Trophoblast cell (in vitro differentiated cells and primary cell): ENCODE data around the gene FBN1.

Source experiments
- DNase-seq, 2 donors: peaks; one replicate each; pipeline ENCODE4 v3.0.0-alpha.2; 2016
- H2AFZ ChIP-seq: 2 replicates; pipeline ENCODE4 v1.6.1; 2013; ENCODE audit warnings: low read length, moderate library complexity, mild to moderate bottlenecking; ENCODE audit not compliant: insufficient read depth, poor library complexity
- H2AK5ac ChIP-seq: 2 replicates; pipeline ENCODE4 v1.6.1; 2013; ENCODE audit warnings: mild to moderate bottlenecking, low read length
- H2BK120ac ChIP-seq: 2 replicates; pipeline ENCODE4 v1.6.1; 2013; ENCODE audit warnings: low read length, mild to moderate bottlenecking, moderate library complexity; ENCODE audit not compliant: insufficient read depth, poor library complexity
- H2BK12ac ChIP-seq: 2 replicates; pipeline ENCODE4 v1.6.1; 2013; ENCODE audit warnings: mild to moderate bottlenecking, low read length, moderate library complexity
- H2BK5ac ChIP-seq: 2 replicates; pipeline ENCODE4 v1.6.1; 2013; ENCODE audit warnings: low read length, low read depth, moderate library complexity, mild to moderate bottlenecking; ENCODE audit not compliant: poor library complexity
- H3K14ac ChIP-seq: 2 replicates; pipeline ENCODE4 v1.6.1; 2013; ENCODE audit warnings: mild to moderate bottlenecking, low read length
- H3K18ac ChIP-seq: 2 replicates; pipeline ENCODE4 v1.6.1; 2013; ENCODE audit warnings: mild to moderate bottlenecking, low read length
- H3K23ac ChIP-seq: 2 replicates; pipeline ENCODE4 v1.6.1; 2013; ENCODE audit warnings: low read length
- H3K27ac ChIP-seq: 2 replicates; pipeline ENCODE4 v1.5.1; 2013; ENCODE audit warnings: low read depth, mild to moderate bottlenecking, inconsistent platforms, low read length, moderate library complexity
- H3K27me3 ChIP-seq: 2 replicates; pipeline ENCODE4 v1.6.1; 2013; ENCODE audit warnings: inconsistent platforms, mild to moderate bottlenecking, low read length, moderate library complexity; ENCODE audit not compliant: insufficient read depth
- H3K36me3 ChIP-seq, 2 experiments: 1 replicate in 1 of 2; 2 replicates in 1 of 2; pipeline ENCODE4 v1.6.1; 2013; ENCODE audit warnings: low read length in 2 of 2, mild to moderate bottlenecking in 2 of 2, moderate library complexity in 1 of 2; ENCODE audit not compliant: insufficient read depth in 2 of 2, control insufficient read depth in 1 of 2
- H3K4ac ChIP-seq: 2 replicates; pipeline ENCODE4 v1.6.1; 2013; ENCODE audit warnings: low read depth, mild to moderate bottlenecking, low read length, moderate library complexity
- H3K4me1 ChIP-seq, 2 experiments: 1 replicate in 1 of 2; 2 replicates in 1 of 2; pipeline ENCODE4 v1.6.1; 2013; ENCODE audit warnings: low read length in 2 of 2, mild to moderate bottlenecking in 2 of 2, moderate library complexity in 1 of 2; ENCODE audit not compliant: insufficient read depth in 2 of 2, control insufficient read depth in 1 of 2
- H3K4me2 ChIP-seq: 2 replicates; pipeline ENCODE4 v1.6.1; 2013; ENCODE audit warnings: inconsistent platforms, mild to moderate bottlenecking, low read length, moderate library complexity
- H3K4me3 ChIP-seq: 2 replicates; pipeline ENCODE4 v1.5.1; 2013; ENCODE audit warnings: mild to moderate bottlenecking, low read depth, low read length, inconsistent platforms
- H3K79me1 ChIP-seq: one replicate; pipeline ENCODE4 v1.6.1; 2013; ENCODE audit warnings: low read length
- H3K79me2 ChIP-seq: 2 replicates; pipeline ENCODE4 v1.6.1; 2013; ENCODE audit warnings: low read length, mild to moderate bottlenecking; ENCODE audit not compliant: control insufficient read depth, insufficient read depth, poor library complexity
- H3K9ac ChIP-seq: 2 replicates; pipeline ENCODE4 v1.6.1; 2013; ENCODE audit warnings: mild to moderate bottlenecking, low read length
- H3K9me3 ChIP-seq: 2 replicates; pipeline ENCODE4 v1.6.1; 2013; ENCODE audit warnings: low read depth, mild to moderate bottlenecking, control low read depth, inconsistent platforms, low read length; ENCODE audit not compliant: insufficient read depth
- H4K12ac ChIP-seq: 2 replicates; pipeline ENCODE4 v1.6.1; 2013; ENCODE audit warnings: low read depth, mild to moderate bottlenecking, low read length, moderate library complexity
- H4K8ac ChIP-seq: 2 replicates; pipeline ENCODE4 v1.6.1; 2013; ENCODE audit warnings: low read depth, mild to moderate bottlenecking, low read length, moderate library complexity
- H4K91ac ChIP-seq: one replicate; pipeline ENCODE4 v1.6.1; 2013; ENCODE audit warnings: low read depth, mild to moderate bottlenecking, low read length, moderate library complexity
- WGBS: extraction: QIAGEN DNeasy Blood & Tissue Kit; methylation state at CpG from one replicate; pipeline ENCODE4 v1.1.7; 2013; ENCODE audit warnings: missing lambda C conversion rate; ENCODE audit not compliant: insufficient read length, insufficient coverage; ENCODE audit errors: extremely low coverage; 5-methylcytosine and 5-hydroxymethylcytosine counted together

The FBN1 gene

GRCh38 chr15:48451241-48451640, 194.3 kb downstream of the FBN1 start:
- no peak for DNase-seq

GRCh38 chr15:48449734-48450133, 195.8 kb downstream of the FBN1 start:
- no peak overlapping the region for H3K4ac ChIP-seq
- DNase-seq: no peak
- no peak overlapping the region for H2AFZ ChIP-seq
- WGBS: no CpG with 5 or more reads among the region's 3 CpGs
- no peak overlapping the region for H4K8ac ChIP-seq
- no peaks in the 10 kb centered on the region for H3K36me3 ChIP-seq
- no peak overlapping the region for H3K27ac ChIP-seq
- H2BK120ac ChIP-seq: no peak overlapping the region
- H3K4me3 ChIP-seq: no peak overlapping the region
- no peak overlapping the region for H3K23ac ChIP-seq
- no peak overlapping the region for H2AK5ac ChIP-seq
- no peaks in the 10 kb centered on the region for H3K79me2 ChIP-seq
- no peak overlapping the region for H3K18ac ChIP-seq
- H3K27me3 ChIP-seq: no peaks in the 10 kb centered on the region
- H4K12ac ChIP-seq: no peak overlapping the region
- no peak overlapping the region for H3K14ac ChIP-seq
- H3K79me1 ChIP-seq: no peaks in the 10 kb centered on the region
- no peak overlapping the region for H3K4me2 ChIP-seq
- no peak overlapping the region for H2BK12ac ChIP-seq
- H2BK5ac ChIP-seq: no peak overlapping the region
- no peak overlapping the region for H4K91ac ChIP-seq
- H3K4me1 ChIP-seq: no peaks in the 10 kb centered on the region
- H3K9ac ChIP-seq: no peak overlapping the region
- no peaks in the 10 kb centered on the region for H3K9me3 ChIP-seq

More at GRCh38 chr15:48451241-48451640, 194.3 kb downstream of the FBN1 start:
- Histone ChIP-seq H2AK5ac (no peak overlapping the region), H3K79me2 (no peaks in the 10 kb centered on the region), H3K27me3 (no peaks in the 10 kb centered on the region), H3K36me3 (no peaks in the 10 kb centered on the region), H3K79me1 (no peaks in the 10 kb centered on the region), H3K4ac (no peak overlapping the region), H4K91ac (no peak overlapping the region), H2BK5ac (no peak overlapping the region), H2BK120ac (no peak overlapping the region), H3K27ac (no peak overlapping the region), H2AFZ (no peak overlapping the region), H3K9ac (no peak overlapping the region), H3K4me1 (no peaks in the 10 kb centered on the region), H3K9me3 (peaks cover 2% of the 10 kb centered on the region), H3K14ac (no peak overlapping the region), H4K12ac (no peak overlapping the region), H3K18ac (no peak overlapping the region), H3K4me3 (no peak overlapping the region), H3K4me2 (no peak overlapping the region), H4K8ac (no peak overlapping the region), H2BK12ac (no peak overlapping the region), H3K23ac (no peak overlapping the region)
- no CpG with 5 or more reads among the region's 3 CpGs for WGBS

GRCh38 chr15:48447657-48448056, 197.9 kb downstream of the FBN1 start:
- Histone ChIP-seq H2BK120ac (no peak overlapping the region), H4K12ac (no peak overlapping the region), H3K4me2 (no peak overlapping the region), H4K8ac (no peak overlapping the region), H3K4ac (no peak overlapping the region), H2BK5ac (no peak overlapping the region), H3K23ac (no peak overlapping the region), H4K91ac (no peak overlapping the region), H3K4me3 (no peak overlapping the region), H2BK12ac (no peak overlapping the region), H3K79me2 (no peaks in the 10 kb centered on the region), H2AK5ac (no peak overlapping the region), H3K27me3 (no peaks in the 10 kb centered on the region), H2AFZ (no peak overlapping the region), H3K79me1 (peaks cover 2% of the 10 kb centered on the region), H3K4me1 (no peaks in the 10 kb centered on the region), H3K9ac (no peak overlapping the region), H3K14ac (no peak overlapping the region), H3K36me3 (no peaks in the 10 kb centered on the region), H3K27ac (no peak overlapping the region), H3K18ac (no peak overlapping the region), H3K9me3 (no peaks in the 10 kb centered on the region)
- no CpG with 5 or more reads among the region's 1 CpG for WGBS
- no peak for DNase-seq

- peaks cover 2% of the 10 kb centered on the region for H3K79me1 ChIP-seq
- H3K4me2 ChIP-seq: no peak overlapping the region
- H3K27me3 ChIP-seq: no peaks in the 10 kb centered on the region
- no peaks in the 10 kb centered on the region for H3K9me3 ChIP-seq
- no peak overlapping the region for H3K18ac ChIP-seq
- H2BK5ac ChIP-seq: no peak overlapping the region
- H4K12ac ChIP-seq: no peak overlapping the region
- H3K23ac ChIP-seq: no peak overlapping the region
- no peaks in the 10 kb centered on the region for H3K36me3 ChIP-seq
- no peak overlapping the region for H4K8ac ChIP-seq
- no peak overlapping the region for H2AK5ac ChIP-seq
- H3K27ac ChIP-seq: no peak overlapping the region
- H2BK120ac ChIP-seq: no peak overlapping the region
- H3K14ac ChIP-seq: no peak overlapping the region
- H4K91ac ChIP-seq: no peak overlapping the region
- H2BK12ac ChIP-seq: no peak overlapping the region
- H3K79me2 ChIP-seq: no peaks in the 10 kb centered on the region
- H3K4me3 ChIP-seq: no peak overlapping the region
- no peaks in the 10 kb centered on the region for H3K4me1 ChIP-seq
- DNase-seq: no peak
- no peak overlapping the region for H3K4ac ChIP-seq
- WGBS: no CpG with 5 or more reads among the region's 1 CpG
- no peak overlapping the region for H3K9ac ChIP-seq
- H2AFZ ChIP-seq: no peak overlapping the region
Measured at GRCh38 chr15:48447058-48447457, 198.5 kb downstream of the FBN1 start.
